NCI-H1694 treated with DMSO at 0.1 percent for 48 hours (cell line): Measurements from ENCODE around the gene HOXC10.

Experiments
- DNase-seq: peaks from one replicate; lab custom pipeline; 2025; lab: John Stamatoyannopoulos, UW

The HOXC10 gene

DNA sequence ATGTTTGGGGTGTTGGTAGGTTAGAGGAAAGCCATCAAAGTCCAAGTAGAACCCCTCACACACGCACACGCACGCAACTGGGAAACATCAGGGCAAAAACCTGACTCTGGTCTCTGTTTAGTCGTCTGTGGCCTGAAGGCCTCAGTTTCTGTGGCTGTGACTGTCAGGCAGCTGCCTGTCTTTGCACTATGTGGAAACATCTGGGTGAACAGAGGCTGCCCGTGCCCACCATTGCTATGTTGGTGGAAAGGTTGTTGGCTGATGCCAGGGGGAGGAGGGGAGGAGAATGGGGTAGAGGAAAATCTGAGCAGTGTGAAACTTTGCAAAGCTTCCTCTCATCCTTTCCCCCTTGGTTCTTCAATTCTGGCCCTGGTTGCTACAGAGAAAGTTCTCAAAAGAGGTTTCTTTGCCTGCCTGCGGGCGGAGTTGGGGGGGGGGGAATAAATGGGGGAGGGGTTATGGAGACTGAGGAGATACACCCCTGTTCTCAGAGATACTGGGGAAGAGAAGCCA lies 7.5 kb downstream of the HOXC10 start:
- DNase-seq: no peak

DNA sequence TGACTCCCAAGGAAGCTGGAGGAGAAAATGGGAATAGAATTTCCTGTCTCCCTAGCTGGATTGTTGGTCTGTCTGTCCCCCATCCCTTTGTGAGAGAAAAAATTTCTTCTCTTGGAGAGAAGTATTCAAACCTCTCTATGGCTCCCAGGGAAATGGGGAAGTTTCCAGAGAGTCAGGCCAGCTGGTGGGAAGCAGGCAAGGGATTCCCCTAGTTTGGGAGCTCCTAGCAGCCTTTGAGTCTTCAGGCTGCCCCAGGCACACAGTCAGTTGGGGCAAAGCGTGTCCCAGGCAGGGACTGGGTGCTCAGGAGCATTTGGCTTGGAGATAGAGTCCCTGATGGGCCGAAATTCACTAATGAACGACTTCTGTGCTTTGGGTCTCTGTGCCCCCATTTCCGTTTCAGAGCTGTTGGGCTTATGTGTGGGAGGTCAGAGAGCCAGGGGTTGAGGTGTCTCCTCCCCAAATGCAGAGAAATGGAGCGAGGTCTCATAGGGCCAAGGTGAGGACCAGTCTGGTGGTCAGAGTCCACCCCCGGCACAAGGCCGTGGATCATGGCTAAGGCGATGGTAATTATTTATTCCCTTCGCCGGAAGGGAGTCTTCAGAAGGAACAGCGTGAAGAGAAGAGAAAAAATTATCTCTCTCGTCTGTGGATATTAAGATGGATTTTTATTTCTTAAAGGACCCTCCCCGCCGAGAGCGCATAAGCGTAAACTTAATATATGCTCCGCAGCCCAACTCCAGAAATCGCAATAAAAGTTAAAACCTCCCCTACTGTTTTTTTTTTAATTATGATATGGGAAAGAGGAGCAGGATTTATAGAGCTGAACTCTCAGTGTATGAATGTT lies 8.4 kb downstream of the HOXC10 start:
- no peak for DNase-seq

- no peak for DNase-seq
These were observed 9.0 kb downstream of the HOXC10 start for GRCh38 chr12:53994009-53994263.

- DNase-seq: no peak
These were observed 9.5 kb downstream of the HOXC10 start for GRCh38 chr12:53994264-53995001.

DNA sequence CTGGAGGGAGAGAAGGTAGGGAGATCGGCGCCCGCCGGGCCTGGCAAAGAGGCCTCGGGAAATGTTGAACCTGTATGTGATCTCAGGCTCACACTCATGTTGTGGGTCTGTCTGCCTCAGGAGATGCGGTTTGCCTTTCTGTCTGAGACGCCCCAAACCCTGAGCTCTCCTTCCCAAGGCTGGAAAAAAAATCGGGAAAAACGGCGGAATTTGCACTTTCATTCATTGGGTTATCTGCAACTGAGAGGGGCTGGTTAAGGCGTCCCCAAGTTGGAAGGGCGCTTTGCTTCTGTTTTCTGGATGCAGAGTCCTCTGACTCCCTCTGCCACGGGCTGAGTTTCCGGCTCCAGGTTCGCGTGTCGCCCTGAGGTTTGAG lies 10.0 kb downstream of the HOXC10 start:
- no peak for DNase-seq

GRCh38 chr12:53995378-53996239 lies 10.7 kb downstream of the HOXC10 start:
- no peak for DNase-seq

DNA sequence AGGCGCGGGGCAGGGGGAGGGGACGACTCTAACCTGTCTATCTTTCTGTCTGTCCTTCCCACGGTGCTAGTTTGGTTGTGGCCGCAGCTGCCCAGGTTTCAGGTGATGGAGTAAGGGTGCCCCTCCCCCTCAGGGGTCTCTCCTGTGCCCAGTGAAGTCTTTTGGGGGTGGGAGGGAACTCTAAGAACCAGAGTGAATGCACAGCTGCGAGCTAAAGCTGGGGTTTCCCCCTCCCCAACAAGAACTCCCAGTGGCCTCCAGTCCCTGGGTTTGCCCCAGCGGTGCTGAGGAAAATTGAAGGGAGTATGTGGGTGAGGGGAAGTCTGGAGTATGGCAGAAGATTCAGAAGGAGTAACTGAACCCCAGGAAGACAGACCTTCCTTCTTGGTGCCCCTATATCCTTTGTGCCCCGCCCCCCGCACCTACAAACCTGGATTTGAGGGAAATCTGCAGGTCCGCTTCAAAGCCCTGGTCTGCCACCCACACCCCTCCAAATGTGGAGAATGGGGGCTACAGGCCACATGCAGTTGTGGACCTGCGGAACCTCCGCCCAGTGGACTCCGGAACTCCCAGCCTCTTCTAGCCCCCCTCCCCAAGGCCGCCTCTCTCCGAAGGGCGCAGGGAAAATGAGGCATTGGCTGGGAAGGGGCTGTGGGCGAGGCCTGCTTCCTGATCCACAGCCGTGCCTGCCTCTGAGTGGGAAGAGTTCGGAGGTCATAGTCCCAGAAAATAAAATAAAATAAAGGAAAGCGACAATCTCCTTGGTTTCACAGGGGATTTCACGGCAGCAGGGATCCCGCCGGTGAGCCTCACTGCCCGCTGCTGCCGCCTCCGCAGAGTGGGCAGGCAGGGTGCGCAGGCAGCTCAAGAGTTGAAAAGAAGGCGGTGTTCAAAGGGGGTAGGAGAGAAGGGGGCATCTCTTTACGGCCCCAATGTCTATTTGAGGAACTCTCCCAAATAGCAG lies 11.6 kb downstream of the HOXC10 start:
- DNase-seq: no peak

- DNase-seq: no peak
These were observed 12.5 kb downstream of the HOXC10 start for GRCh38 chr12:53997204-53998109.

- no peak for DNase-seq
These were observed 13.4 kb downstream of the HOXC10 start for GRCh38 chr12:53998110-53998899.

DNA sequence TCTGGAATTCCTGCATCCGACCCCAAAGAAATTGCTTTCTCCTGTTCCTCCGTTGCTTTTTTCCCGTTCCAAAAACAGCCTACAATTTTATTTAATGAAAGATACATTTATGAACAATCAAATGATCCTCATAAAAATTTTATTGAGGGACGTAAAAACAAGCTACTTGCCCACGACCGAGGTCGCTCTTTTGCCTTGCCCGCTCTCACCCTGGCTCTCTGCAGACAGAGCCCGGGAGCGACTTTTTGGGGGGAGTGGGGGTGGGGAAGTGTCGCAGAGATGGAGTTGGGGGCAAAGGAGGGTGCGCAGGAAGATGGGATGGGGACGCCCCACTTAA lies 13.9 kb downstream of the HOXC10 start:
- DNase-seq: no peak

DNA sequence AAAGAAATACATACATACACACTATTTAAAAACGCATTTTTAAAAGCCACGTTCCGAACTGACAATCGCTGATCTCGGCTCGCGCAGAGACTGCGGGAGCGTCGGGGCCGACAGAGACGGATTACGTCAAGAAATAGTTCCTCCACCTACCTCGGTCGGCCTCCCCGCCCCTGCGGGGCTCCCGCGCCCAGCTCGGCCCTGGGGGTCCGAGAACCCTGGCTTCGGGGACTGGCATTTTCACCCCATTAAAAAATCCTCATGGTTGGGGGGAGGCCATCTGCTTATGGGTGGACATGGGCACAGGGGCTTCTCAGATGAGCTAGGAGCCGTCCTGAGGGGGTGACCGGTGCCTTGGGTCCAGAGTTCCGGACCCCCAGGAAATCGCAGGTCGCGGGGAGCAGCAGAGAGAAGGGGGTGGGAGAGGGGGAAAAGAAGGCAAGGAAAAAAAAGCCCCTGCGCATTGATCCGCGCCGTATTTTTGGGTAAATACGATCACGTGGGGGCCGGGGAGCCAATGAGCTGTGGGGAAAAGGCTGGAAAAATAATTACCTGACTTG lies 14.7 kb downstream of the HOXC10 start:
- DNase-seq: peak; percentile 10

- DNase-seq: no peak
These were observed 15.5 kb downstream of the HOXC10 start, which contains the start of gene HOXC9 for GRCh38 chr12:54000116-54001114. Gene HOXC9, plus strand, starts transcription at chr12:54000161. Its CDS starts 28 bp downstream, at chr12:54000189.

DNA sequence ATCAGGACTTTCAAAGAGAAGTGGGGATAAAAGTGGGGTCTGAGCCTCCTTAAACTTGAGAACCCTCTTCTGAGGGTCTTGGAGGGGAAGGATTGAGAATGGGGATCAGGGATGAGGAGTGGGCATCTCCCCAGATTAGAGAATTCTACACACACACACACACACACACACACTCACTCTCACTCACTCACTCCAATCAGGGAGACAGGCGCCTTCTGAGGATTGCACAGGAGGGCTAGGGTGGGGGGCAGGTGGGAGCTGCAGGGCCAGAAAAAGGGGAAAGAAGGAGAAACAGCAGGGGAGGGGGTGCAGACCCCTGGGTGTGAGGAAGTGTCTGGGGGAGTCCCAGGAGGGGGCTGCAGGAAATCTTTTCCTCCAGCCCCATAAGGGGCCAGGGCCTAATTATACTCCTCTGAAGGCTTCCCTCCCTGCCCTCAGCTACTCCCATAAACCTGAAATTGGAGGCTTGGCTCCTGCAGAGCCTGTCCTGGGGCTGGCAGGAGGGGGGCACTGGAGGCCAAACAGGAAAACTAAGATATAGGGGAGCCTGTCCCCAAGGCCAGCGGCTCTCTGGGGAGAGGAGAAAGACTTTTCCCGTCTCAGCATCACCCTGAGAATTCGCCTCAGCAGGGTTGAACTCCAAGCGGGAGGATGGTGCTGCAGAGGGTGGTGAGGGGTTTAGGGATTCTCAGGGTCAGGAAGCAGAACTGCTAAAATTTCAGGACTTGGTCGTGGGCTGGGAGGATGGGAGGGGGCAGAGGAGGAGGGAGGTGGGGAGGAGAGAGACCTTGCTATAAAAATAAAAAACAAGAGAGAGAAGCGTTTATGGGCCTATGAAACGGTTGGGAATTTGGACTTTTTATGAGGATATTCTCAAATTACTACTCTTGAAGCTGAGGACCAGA lies 16.6 kb downstream of the HOXC10 start:
- no peak for DNase-seq

GRCh38 chr12:54002278-54002914 lies 17.4 kb downstream of the HOXC10 start:
- DNase-seq: no peak

GRCh38 chr12:54002915-54003389 lies 18.0 kb downstream of the HOXC10 start:
- DNase-seq: no peak

- DNase-seq: no peak
These were observed 18.7 kb downstream of the HOXC10 start for GRCh38 chr12:54003625-54004024.
